ENCODE data around the gene NOD2. TPM values are rescaled to one million over a fixed set of nuclear protein-coding genes. Genes with fewer than 3 reads are reported as not detected.

NOD2 gene
- total RNA-seq, 2 experiments from 2014 or later, result 6.6 to 9.3 TPM

DNA sequence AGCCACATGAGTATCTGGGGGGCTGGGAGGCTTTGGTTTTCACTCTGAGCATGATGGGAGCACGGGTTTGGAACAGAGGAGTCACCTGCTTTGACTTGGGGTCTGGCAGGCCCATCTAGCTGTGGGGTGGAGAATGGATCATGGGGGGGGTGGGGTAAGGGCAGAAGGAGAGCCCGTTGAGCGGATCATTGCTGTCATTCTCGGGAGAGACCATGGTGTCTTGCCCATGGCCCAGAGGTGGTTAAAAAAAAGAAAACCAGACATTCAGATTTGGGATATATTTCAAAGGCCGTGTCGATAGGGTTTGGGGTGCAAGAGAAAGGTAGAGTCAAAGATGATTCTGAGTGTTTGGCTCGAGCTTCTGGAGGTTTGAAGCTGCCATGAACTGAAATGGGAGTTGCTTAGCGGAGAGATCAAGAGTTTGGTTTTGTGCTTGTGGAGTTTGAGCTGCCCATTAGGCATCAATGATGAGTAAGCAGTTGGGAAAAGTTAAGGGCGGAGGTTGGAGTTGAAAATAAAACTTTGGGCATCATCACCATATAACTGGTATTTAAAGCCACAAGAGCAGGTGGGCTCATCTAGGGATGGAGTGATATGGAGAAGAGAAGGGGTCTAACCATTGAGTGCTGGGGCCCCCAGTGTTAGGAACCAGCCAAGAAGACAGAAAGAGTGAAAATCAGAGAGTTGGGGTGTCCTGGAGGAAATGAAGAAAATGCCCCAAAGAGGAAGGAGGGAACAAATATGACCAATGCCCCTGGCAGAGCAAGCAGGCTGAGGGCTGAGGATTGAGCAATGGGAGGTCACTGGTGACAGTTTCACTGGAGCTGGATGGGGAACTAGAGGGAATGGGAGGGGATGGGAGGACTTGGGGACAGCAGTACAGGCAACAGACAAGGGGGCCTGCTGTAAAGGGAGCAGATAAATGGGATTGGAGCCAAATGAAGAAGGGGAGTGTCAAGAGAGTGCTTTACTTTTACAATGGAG is 1.9 kb downstream of the NOD2 start:
- no peaks in the 10 kb centered on the region for H3K9me3 Mint-ChIP-seq (ENCODE audit: low read depth)
- POLR2A ChIA-PET, result no interaction called here
- peaks cover 77% of the 10 kb centered on the region for H3K4me1 Mint-ChIP-seq
- no peaks in the 10 kb centered on the region for H3K27me3 Mint-ChIP-seq
- H3K27ac Mint-ChIP-seq, result peak overlapping the region; percentile 48
- CTCF ChIA-PET, result interaction anchor here (0.6 to 2.0 kb wide), 5 partner anchors 11 to 111 kb away, joined by 3 to 5 read pairs (median 3); no protein-coding TSS in a partner anchor
- DNase-seq, result no peak
- H3K36me3 Mint-ChIP-seq (ENCODE audit: low read depth), result peaks cover 2% of the 10 kb centered on the region
- intact Hi-C loops (cut with DNase I, micrococcal nuclease), result loop anchor here in 1 of 2 experiments (5.0 kb wide), 1 partner anchor 47 kb away; the partner anchor contains the start of gene CYLD
- H3K4me3 Mint-ChIP-seq, result peak overlapping the region; percentile 71
- ATAC-seq, result no peak

DNA sequence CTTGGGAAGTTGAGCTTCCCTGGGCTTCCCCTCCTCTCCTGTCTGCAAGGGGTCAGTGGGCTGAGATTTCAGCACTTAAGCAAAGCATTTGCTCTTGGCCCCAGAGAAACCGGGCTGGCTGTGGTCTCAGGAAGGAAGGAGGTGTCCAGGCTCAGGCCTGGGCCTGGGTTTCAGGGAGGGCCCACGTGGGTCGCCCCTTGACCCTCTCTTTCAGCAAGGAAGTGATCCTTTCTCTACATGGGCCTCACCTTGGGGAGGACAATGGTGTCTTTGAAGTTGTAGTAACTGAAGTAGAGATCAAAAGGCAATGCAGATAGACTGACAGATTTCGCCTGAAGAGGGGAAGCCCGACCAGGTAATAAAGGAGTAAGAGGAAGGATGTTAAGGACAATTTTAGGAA is 2.7 kb downstream of the NOD2 start:
- Mint-ChIP-seq H3K27me3 (no peaks in the 10 kb centered on the region), H3K36me3 (ENCODE audit: low read depth) (peaks cover 6% of the 10 kb centered on the region), H3K4me3 (peak overlapping the region; percentile 22), H3K9me3 (ENCODE audit: low read depth) (no peaks in the 10 kb centered on the region), H3K27ac (peak overlapping the region; percentile 88), H3K4me1 (peaks cover 81% of the 10 kb centered on the region)
- ChIA-PET POLR2A (interaction anchor here (1.3 kb wide), 1 partner anchor 15 kb away, joined by 4 read pairs; the partner anchor contains the start of gene SNX20), CTCF (interaction anchor here (1.0 to 1.7 kb wide), 7 partner anchors 8 to 31 kb away, joined by 3 to 6 read pairs (median 4); partner anchors contain the start of gene SNX20)
- no peak for ATAC-seq
- DNase-seq, result no peak
- intact Hi-C loops (cut with DNase I, micrococcal nuclease), result loop anchor here in 1 of 2 experiments (1.0 to 5.0 kb wide), 2 partner anchors 11 to 46 kb away; partner anchors contain the start of gene CYLD

DNA sequence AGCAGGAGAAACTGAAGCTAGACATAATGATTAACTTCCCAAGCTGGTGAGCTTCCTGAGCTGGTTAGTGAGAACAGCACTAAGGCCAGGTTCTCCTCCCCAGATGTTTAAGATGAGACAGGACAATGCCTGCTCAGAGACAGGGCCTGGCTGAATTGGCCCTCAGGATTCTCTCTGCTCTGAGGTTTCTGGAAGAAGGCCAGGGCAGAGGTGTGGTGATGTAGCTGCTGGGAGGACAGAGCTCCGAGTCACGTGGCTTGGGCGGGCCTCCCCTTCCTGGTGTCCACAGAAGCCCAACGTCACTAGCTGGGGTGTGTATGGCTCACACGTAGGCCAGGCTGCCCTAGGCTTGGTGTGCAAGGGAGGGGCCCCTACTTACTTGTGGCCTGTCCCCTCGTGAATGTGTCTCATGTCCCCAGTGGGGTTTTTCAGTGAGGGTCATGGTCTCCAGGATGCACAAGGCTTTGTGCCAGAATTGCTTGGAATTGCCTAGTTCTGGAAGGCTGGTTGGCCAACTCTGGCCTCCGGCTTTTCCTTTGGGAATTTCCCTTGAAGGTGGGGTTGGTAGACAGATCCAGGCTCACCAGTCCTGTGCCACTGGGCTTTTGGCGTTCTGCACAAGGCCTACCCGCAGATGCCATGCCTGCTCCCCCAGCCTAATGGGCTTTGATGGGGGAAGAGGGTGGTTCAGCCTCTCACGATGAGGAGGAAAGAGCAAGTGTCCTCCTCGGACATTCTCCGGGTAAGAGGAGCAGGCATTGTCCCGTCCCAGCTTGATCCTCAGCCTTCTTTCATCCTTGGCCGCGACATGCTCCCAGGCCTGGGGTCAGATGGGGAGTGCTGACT is 3.4 kb downstream of the NOD2 start:
- DNase-seq (peak; percentile 81), ATAC-seq (peak; percentile 51)
- peaks cover 10% of the 10 kb centered on the region for H3K36me3 Mint-ChIP-seq (ENCODE audit: low read depth)
- POLR2A ChIA-PET, result interaction anchor here (1.3 kb wide), 1 partner anchor 16 kb away, joined by 4 read pairs; the partner anchor contains the start of gene SNX20
- intact Hi-C loops (cut with DNase I, micrococcal nuclease), result loop anchor here in 1 of 2 experiments (1.0 to 5.0 kb wide), 2 partner anchors 11 to 46 kb away; partner anchors contain the start of gene CYLD
- no peaks in the 10 kb centered on the region for H3K27me3 Mint-ChIP-seq
- CTCF ChIA-PET, result interaction anchor here (0.7 to 1.8 kb wide), 9 partner anchors 9 to 110 kb away, joined by 3 to 6 read pairs (median 4); partner anchors contain the start of gene SNX20
- H3K4me3 Mint-ChIP-seq, result peak overlapping the region; percentile 71
- H3K9me3 Mint-ChIP-seq (ENCODE audit: low read depth), result no peaks in the 10 kb centered on the region
- peaks cover 83% of the 10 kb centered on the region for H3K4me1 Mint-ChIP-seq
- peak overlapping the region; percentile 88 for H3K27ac Mint-ChIP-seq

DNA sequence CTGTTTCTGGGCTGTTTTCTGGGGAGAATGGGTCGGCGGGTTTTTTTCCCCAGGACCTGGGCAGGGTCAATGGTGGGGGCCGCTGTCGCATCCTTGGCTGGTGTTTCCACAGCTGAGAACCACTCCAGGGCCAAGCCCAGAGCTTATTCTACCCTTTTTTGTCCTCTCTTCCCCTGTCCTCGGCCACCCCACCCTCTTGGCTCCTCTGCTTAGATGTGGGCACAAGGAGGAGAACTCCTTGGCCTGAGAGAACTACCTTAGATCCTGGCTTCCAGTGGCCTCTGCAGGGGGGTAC is 4.0 kb downstream of the NOD2 start:
- Mint-ChIP-seq H3K27me3 (no peaks in the 10 kb centered on the region), H3K36me3 (ENCODE audit: low read depth) (peaks cover 10% of the 10 kb centered on the region), H3K4me1 (peaks cover 82% of the 10 kb centered on the region), H3K4me3 (peak overlapping the region; percentile 71), H3K9me3 (ENCODE audit: low read depth) (no peaks in the 10 kb centered on the region), H3K27ac (peak overlapping the region; percentile 88)
- ChIA-PET CTCF (interaction anchor here (1.1 to 1.8 kb wide), 8 partner anchors 12 to 44 kb away, joined by 3 to 6 read pairs (median 4); partner anchors contain the start of genes CYLD and SNX20), POLR2A (interaction anchor here (1.3 kb wide), 1 partner anchor 17 kb away, joined by 4 read pairs; the partner anchor contains the start of gene SNX20)
- intact Hi-C loops (cut with DNase I, micrococcal nuclease), result loop anchor here in 1 of 2 experiments (5.0 kb wide), 1 partner anchor 45 kb away; the partner anchor contains the start of gene CYLD
- ATAC-seq (no peak), DNase-seq (no peak)

DNA sequence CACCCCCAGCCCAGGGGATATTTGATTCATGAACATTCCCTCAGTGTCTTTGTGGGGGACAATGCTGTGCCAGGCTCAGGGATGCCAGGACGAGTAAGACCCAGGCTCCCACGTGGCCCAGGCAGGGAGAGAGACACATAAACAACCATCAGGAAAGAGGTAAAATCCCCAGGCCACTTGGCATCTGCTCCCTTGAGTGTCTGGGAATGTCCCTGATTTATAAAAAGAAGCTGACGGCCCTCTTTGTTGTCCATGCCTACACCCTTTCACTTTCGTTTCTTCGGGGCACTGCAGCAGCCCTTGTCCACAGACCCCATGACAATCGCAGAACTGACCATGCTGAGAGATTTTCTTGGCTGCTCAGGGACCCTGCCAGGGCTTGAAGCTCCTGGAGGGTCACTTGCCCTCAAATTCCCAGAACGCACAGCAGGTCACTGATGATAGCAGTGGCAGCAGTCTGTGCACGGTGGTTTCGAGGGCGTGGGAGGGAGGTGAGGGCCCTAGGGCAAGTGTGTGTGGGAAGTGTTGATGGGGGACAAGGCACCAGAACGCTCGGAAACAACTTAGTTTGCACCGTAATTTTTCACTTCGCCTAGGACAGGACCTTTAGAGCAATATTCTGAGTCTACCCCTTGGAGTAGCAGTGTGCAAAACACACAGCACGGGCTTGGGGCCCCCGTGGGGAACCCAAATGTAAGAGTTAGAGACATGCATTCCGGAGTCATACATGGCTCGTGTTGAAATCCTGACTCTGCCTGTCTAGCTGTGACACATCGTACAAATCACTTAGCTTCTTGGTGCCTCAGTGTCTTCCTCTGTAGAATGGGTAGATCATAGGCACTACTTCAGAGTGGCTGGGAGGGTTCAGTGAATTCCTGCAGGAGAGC is 4.7 kb downstream of the NOD2 start:
- Mint-ChIP-seq H3K27me3 (no peaks in the 10 kb centered on the region), H3K36me3 (ENCODE audit: low read depth) (peaks cover 11% of the 10 kb centered on the region), H3K9me3 (ENCODE audit: low read depth) (no peaks in the 10 kb centered on the region), H3K27ac (peak overlapping the region; percentile 88), H3K4me1 (peaks cover 79% of the 10 kb centered on the region), H3K4me3 (peak overlapping the region; percentile 71)
- intact Hi-C loops (cut with DNase I, micrococcal nuclease), result loop anchor here (1.0 to 5.0 kb wide), 3 partner anchors 14 to 44 kb away; partner anchors contain the start of genes CYLD (in 1 of the 2) and SNX20 (in 1 of the 2)
- CTCF ChIA-PET, result interaction anchor here (0.7 to 1.8 kb wide), 8 partner anchors 13 to 108 kb away, joined by 3 to 6 read pairs (median 4); partner anchors contain the start of gene CYLD
- POLR2A ChIA-PET, result interaction anchor here (1.3 kb wide), 1 partner anchor 31 kb away, joined by 3 read pairs; no protein-coding TSS in a partner anchor
- ATAC-seq, result peak; percentile 44
- DNase-seq, result peak; percentile 76

DNA sequence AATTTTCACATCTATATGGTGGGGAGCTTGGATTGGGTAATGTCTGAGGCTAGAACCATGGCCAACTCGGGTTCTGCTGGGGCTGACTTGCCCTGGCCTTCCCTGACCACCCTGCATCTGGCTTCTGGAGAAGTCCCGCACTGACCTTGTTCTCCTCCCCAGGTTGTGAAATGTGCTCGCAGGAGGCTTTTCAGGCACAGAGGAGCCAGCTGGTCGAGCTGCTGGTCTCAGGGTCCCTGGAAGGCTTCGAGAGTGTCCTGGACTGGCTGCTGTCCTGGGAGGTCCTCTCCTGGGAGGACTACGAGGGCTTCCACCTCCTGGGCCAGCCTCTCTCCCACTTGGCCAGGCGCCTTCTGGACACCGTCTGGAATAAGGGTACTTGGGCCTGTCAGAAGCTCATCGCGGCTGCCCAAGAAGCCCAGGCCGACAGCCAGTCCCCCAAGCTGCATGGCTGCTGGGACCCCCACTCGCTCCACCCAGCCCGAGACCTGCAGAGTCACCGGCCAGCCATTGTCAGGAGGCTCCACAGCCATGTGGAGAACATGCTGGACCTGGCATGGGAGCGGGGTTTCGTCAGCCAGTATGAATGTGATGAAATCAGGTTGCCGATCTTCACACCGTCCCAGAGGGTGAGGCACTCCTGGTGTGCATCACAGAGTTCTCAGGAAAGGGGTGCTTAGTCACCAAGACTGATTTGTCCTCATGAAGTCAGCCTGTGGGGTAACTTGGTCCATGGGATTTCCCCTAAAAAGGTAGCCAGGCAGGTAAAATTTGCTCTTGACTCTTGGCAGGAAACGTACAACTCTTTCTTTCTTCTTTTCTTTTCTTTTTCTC is 6.1 kb downstream of the NOD2 start:
- ChIA-PET CTCF (interaction anchor here (0.8 to 2.0 kb wide), 10 partner anchors 20 to 107 kb away, joined by 3 to 10 read pairs (median 3); partner anchors contain the start of gene CYLD), POLR2A (interaction anchor here (0.6 to 1.4 kb wide), 6 partner anchors 8 to 44 kb away, joined by 3 to 4 read pairs (median 3); partner anchors contain the start of gene CYLD)
- ATAC-seq, result peak; percentile 80
- Mint-ChIP-seq H3K27ac (peak overlapping the region; percentile 88), H3K9me3 (ENCODE audit: low read depth) (peaks cover 8% of the 10 kb centered on the region), H3K4me1 (peaks cover 70% of the 10 kb centered on the region), H3K4me3 (peak overlapping the region; percentile 71), H3K27me3 (no peaks in the 10 kb centered on the region), H3K36me3 (ENCODE audit: low read depth) (peaks cover 22% of the 10 kb centered on the region)
- intact Hi-C loops (cut with DNase I, micrococcal nuclease), result loop anchor here (1.0 to 5.0 kb wide), 2 partner anchors 42 to 43 kb away; partner anchors contain the start of gene CYLD (in 1 of the 2)
- peak; percentile 82 for DNase-seq

DNA sequence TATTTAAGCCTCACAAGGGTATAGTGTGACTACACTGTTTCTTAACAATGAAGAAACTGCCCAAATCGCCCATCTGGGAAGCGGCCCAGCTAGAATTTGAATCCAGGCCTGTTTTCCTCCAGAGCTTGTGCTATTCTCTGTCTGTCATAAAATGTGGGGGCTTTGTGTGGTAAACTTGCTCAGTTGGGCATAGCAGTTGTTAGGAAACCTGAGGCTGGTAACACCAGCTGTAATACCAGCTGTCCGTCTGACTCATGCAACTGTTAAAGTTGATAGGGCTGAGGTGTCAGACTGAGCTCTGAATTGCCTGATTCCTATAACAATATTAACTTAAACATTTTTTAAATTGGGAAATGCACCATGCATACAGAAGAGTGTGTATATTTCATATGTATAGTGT is 9.3 kb downstream of the NOD2 start:
- H3K4me3 Mint-ChIP-seq, result no peak overlapping the region
- peaks cover 63% of the 10 kb centered on the region for H3K4me1 Mint-ChIP-seq
- ChIA-PET POLR2A (no interaction called here), CTCF (interaction anchor here (0.7 to 2.4 kb wide), 7 partner anchors 26 to 104 kb away, joined by 3 to 11 read pairs (median 4); no protein-coding TSS in a partner anchor)
- H3K27ac Mint-ChIP-seq, result no peak overlapping the region
- peaks cover 36% of the 10 kb centered on the region for H3K36me3 Mint-ChIP-seq (ENCODE audit: low read depth)
- H3K9me3 Mint-ChIP-seq (ENCODE audit: low read depth), result peaks cover 17% of the 10 kb centered on the region
- DNase-seq (no peak), ATAC-seq (no peak)
- H3K27me3 Mint-ChIP-seq, result no peaks in the 10 kb centered on the region
- intact Hi-C loops (cut with DNase I, micrococcal nuclease), result no loop called here

DNA sequence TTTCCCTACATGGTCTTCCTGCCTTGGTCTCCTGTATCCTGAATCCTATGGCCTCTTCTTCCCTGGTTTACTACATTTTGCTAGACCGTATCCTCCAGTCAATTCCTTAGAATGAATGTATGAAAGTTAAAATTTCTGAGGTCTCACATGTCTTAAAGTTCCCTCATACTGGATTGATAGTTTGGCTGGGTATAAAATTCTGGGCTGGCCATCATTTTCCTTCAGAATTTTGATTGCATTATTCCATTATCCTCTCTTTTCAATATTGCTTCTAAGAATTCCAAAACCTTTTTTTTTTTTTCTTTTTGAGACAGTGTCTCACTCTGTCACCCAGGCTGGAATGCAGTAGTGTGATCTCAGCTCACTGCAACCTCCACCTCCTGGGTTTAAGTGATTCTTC is 10.8 kb downstream of the NOD2 start:
- no peak overlapping the region for H3K4me3 Mint-ChIP-seq
- H3K9me3 Mint-ChIP-seq (ENCODE audit: low read depth), result peaks cover 17% of the 10 kb centered on the region
- H3K27ac Mint-ChIP-seq, result no peak overlapping the region
- CTCF ChIA-PET, result no interaction called here
- H3K27me3 Mint-ChIP-seq, result no peaks in the 10 kb centered on the region
- H3K4me1 Mint-ChIP-seq, result peaks cover 63% of the 10 kb centered on the region
- no peak for ATAC-seq
- peaks cover 40% of the 10 kb centered on the region for H3K36me3 Mint-ChIP-seq (ENCODE audit: low read depth)
- DNase-seq, result no peak
- intact Hi-C loops (cut with DNase I, micrococcal nuclease), result no loop called here
- POLR2A ChIA-PET, result interaction anchor here (0.6 kb wide), 1 partner anchor 38 kb away, joined by 3 read pairs; the partner anchor contains the start of gene CYLD

DNA sequence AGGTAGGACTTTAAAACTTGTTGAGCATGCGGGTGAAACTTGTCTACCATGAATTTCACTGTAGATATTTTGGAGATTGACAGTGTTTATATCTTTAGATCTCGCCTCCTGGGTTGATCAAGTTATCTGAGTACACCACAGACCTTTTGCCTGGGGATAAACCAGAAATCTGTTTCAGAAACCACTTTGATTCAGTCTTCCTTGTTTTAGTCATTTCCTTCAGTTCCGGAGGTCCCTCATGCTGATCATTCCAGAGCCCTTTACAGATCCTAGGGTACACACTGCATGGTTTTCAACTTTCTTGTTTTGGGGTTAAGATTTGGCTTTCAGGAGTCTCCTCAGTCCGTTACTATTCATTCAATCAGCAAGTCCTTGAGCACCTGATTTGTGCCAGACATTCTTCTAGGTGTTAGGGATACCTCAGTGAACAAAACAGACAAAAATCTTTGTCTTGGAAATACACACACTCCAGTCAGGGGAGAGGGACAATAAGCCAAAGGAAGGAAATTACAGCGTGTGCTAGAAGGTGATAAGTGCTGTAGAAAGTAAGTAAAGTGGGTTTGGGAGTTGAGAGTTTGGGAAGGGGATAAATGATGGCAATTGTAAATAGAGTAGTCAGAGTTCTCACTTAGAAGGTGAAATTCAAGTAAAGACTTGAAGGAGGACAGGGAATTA is 12.2 kb downstream of the NOD2 start:
- Mint-ChIP-seq H3K36me3 (ENCODE audit: low read depth) (peaks cover 42% of the 10 kb centered on the region), H3K4me3 (no peak overlapping the region), H3K4me1 (peaks cover 63% of the 10 kb centered on the region), H3K27me3 (no peaks in the 10 kb centered on the region), H3K9me3 (ENCODE audit: low read depth) (peaks cover 17% of the 10 kb centered on the region), H3K27ac (no peak overlapping the region)
- ChIA-PET CTCF (no interaction called here), POLR2A (no interaction called here)
- DNase-seq (no peak), ATAC-seq (no peak)
- intact Hi-C loops (cut with DNase I, micrococcal nuclease), result loop anchor here in 1 of 2 experiments (5.0 kb wide), 1 partner anchor 33 kb away; no protein-coding TSS in a partner anchor
